ENCODE results near the gene ELK3.
"Not testable (repeated sequence)": the region's sequence is repeated elsewhere in the genome, so short reads cannot be mapped to it uniquely, and the experiment has no call there.

ELK3 gene

GRCh38 chr12:96315741-96316481 lies 121.7 kb downstream of the ELK3 start (continued):
- TF ChIP-seq ZBTB17 (tag by site-specific recombination; IDR thresholded peaks at IDR 0.05) (peak; percentile 69), ZNF366 (tag by site-specific recombination; conservative IDR thresholded peaks at IDR 0.05) (0 out of 2 replicates have a peak, but pooled peaks have one; percentile 24), PRDM10 (tag by site-specific recombination; IDR thresholded peaks at IDR 0.05) (peak; percentile 31; the same call in 1 of the 2 replicates), PATZ1 (tag by site-specific recombination; IDR thresholded peaks at IDR 0.05) (0 out of 2 replicates have a peak, but pooled peaks have one; percentile 20), YY1 (tag by site-specific recombination; IDR thresholded peaks at IDR 0.05) (peak; percentile 55), ZBTB26 (tag by site-specific recombination; optimal IDR thresholded peaks at IDR 0.05) (peak; percentile 46), ZNF341 (tag by site-specific recombination; IDR thresholded peaks at IDR 0.05; ENCODE audit: low read depth) (peak; percentile 95), ZNF324 (tag by site-specific recombination; IDR thresholded peaks at IDR 0.05) (0 out of 2 replicates have a peak, but pooled peaks have one; percentile 47), ZNF600 (tag by site-specific recombination; IDR thresholded peaks at IDR 0.05) (peak; percentile 57; the same call in 1 of the 2 replicates), SP2 (tag by site-specific recombination; IDR thresholded peaks at IDR 0.05) (0 out of 2 replicates have a peak, but pooled peaks have one; percentile 8)

GRCh38 chr12:96317801-96318200 lies 123.6 kb downstream of the ELK3 start:
- POLR2A ChIA-PET: not testable (repeated sequence)

More at GRCh38 chr12:96317801-96318200, 123.6 kb downstream of the ELK3 start:
- H3K27ac ChIP-seq (ENCODE audit: extremely low read depth, low read depth, low read length); H3K4me1 ChIP-seq (ENCODE audit: control insufficient read depth, insufficient read depth, low read length); CTCF ChIA-PET; H3K4me3 ChIP-seq (ENCODE audit: low read depth, low read length); H3K9me3 ChIP-seq (ENCODE audit: control insufficient read depth, insufficient read depth, low read depth, low read length); H3K36me3 ChIP-seq (ENCODE audit: control insufficient read depth in 2 of 2, insufficient read depth in 1 of 2, low read length in 2 of 2): not testable (repeated sequence)
- peak; percentile 38 for TF ChIP-seq ZNF529 (tag by site-specific recombination; IDR thresholded peaks at IDR 0.05; ENCODE audit: insufficient replicate concordance)
- TF ChIP-seq ZNF558 (tag by site-specific recombination; IDR thresholded peaks at IDR 0.05): 0 out of 2 replicates have a peak, but pooled peaks have one; percentile 34

Data from HEK293 (cell line).